B cell (primary cell): Measurements from ENCODE around the gene PLAAT3. TPM values are rescaled to one million over a fixed set of nuclear protein-coding genes. Genes with fewer than 3 reads are reported as not detected.

ENCODE experiments used
- ATAC-seq: fragments of 200-7000 bp; cut with Tn5 transposase; one replicate; pipeline ENCODE4 v1.10.0; 2021; ENCODE audit warnings: low read depth, mild to moderate bottlenecking, moderate number of reproducible peaks, moderate library complexity
- CTCF ChIA-PET: fragments of 350-600 bp; sonication (Branson Sonifier 250); formaldehyde crosslinking; loops from one replicate; lab custom pipeline; 2021; ENCODE audit warnings: antibody characterized with exemption, inconsistent platforms; lab: Charles Lee
- POLR2A ChIA-PET: fragments of 350-600 bp; sonication (Branson Sonifier 250); formaldehyde crosslinking; loops from one replicate; lab custom pipeline; 2021; ENCODE audit warnings: antibody characterized with exemption; lab: Charles Lee
- DNase-seq: peaks from one replicate; pipeline ENCODE4 v3.0.0; 2013
- H2AFZ ChIP-seq: 2 replicates; pipeline ENCODE4 v1.6.1; 2012; ENCODE audit warnings: mild to moderate bottlenecking, low read depth, low read length; ENCODE audit not compliant: insufficient read depth, poor library complexity, severe bottlenecking
- H3K27ac ChIP-seq, 2 donors: 1 replicate in 1 of 2; 2 replicates in 1 of 2; pipeline ENCODE4 v1.5.1; 2012 to 2013; ENCODE audit warnings: low read length in 2 of 2, mild to moderate bottlenecking in 2 of 2, moderate library complexity in 1 of 2
- H3K27me3 ChIP-seq, 4 experiments: fragments of 200-600 bp in 1 of 4; sonication (generic) in 1 of 4; replicated peaks in 1 of 4; 1 replicate in 2 of 4; 2 replicates in 2 of 4; pipeline versions ENCODE4 v1.6.1 to v1.7.0; 2013 to 2016; ENCODE audit warnings: low read length in 3 of 4, mild to moderate bottlenecking in 2 of 4, mixed read lengths in 1 of 4, moderate library complexity in 1 of 4; ENCODE audit not compliant: insufficient read depth in 4 of 4, control insufficient read depth in 3 of 4; ENCODE audit errors: control extremely low read depth in 1 of 4
- H3K36me3 ChIP-seq, 2 experiments: replicated peaks in 1 of 2; 1 replicate in 1 of 2; 2 replicates in 1 of 2; pipeline versions ENCODE4 v1.6.1 to v1.7.1; 2013; ENCODE audit warnings: low read length in 1 of 2; ENCODE audit not compliant: insufficient read depth in 2 of 2, control insufficient read depth in 1 of 2; ENCODE audit errors: control extremely low read depth in 1 of 2, extremely low read depth in 1 of 2
- H3K4me1 ChIP-seq, 2 donors: fragments of 200-600 bp in 1 of 2; sonication (generic) in 1 of 2; 1 replicate in 1 of 2; 2 replicates in 1 of 2; pipeline versions ENCODE4 v1.5.1 to v1.6.1; 2013 to 2017; ENCODE audit warnings: low read length in 2 of 2; ENCODE audit not compliant: control insufficient read depth in 2 of 2, insufficient read depth in 2 of 2
- H3K4me2 ChIP-seq: replicated peaks from 2 replicates; pipeline ENCODE3; 2012; ENCODE audit warnings: mild to moderate bottlenecking, low read depth, low read length; ENCODE audit not compliant: poor library complexity, severe bottlenecking
- H3K4me3 ChIP-seq, 5 experiments: fragments of 200-600 bp in 1 of 5; sonication (generic) in 1 of 5; 1 replicate in 3 of 5; 2 replicates in 2 of 5; pipeline versions ENCODE4 v1.5.1 to v1.7.0; 2011 to 2016; ENCODE audit warnings: low read length in 4 of 5, mild to moderate bottlenecking in 4 of 5, low read depth in 2 of 5, control low read depth in 1 of 5, moderate library complexity in 1 of 5; ENCODE audit not compliant: insufficient read depth in 1 of 5; ENCODE audit errors: control extremely low read depth in 1 of 5, extremely low read depth in 1 of 5
- H3K79me2 ChIP-seq: fragments of 200-600 bp; sonication (generic); one replicate; pipeline ENCODE4 v1.6.0; 2016; ENCODE audit warnings: low read length; ENCODE audit not compliant: control insufficient read depth, insufficient read depth
- H3K9ac ChIP-seq: fragments of 200-600 bp; sonication (generic); 2 replicates; pipeline ENCODE4 v1.6.1; 2017; ENCODE audit warnings: mild to moderate bottlenecking, low read length, moderate library complexity
- H3K9me3 ChIP-seq, 3 donors: one replicate each; pipeline versions ENCODE4 v1.6.1 to v1.7.1; 2013; ENCODE audit warnings: low read length in 2 of 3; ENCODE audit not compliant: control insufficient read depth in 2 of 3, insufficient read depth in 1 of 3; ENCODE audit errors: control extremely low read depth in 1 of 3
- H4K20me1 ChIP-seq: 2 replicates; pipeline ENCODE4 v1.6.0; 2012; ENCODE audit warnings: mild to moderate bottlenecking, low read length; ENCODE audit not compliant: insufficient read depth, control insufficient read depth, poor library complexity, severe bottlenecking
- H3K27ac Mint-ChIP-seq: one replicate; pipeline ENCODE4 v1.8.0; 2021; ENCODE audit warnings: mixed read lengths
- H3K27me3 Mint-ChIP-seq: one replicate; pipeline ENCODE4 v1.8.0; 2021; ENCODE audit warnings: mixed read lengths
- H3K4me1 Mint-ChIP-seq: one replicate; pipeline ENCODE4 v1.8.0; 2021; ENCODE audit warnings: mixed read lengths
- H3K4me3 Mint-ChIP-seq: one replicate; pipeline ENCODE4 v1.8.0; 2021; ENCODE audit warnings: mixed read lengths
- H3K9me3 Mint-ChIP-seq: one replicate; pipeline ENCODE4 v1.8.0; 2022; ENCODE audit warnings: mixed read lengths; ENCODE audit not compliant: insufficient read depth
- EZH2 ChIP-seq: IDR thresholded peaks from 2 replicates; pipeline ENCODE4 v1.6.1; 2012; ENCODE audit warnings: borderline replicate concordance, low read depth, mild to moderate bottlenecking, moderate library complexity, low read length; ENCODE audit not compliant: insufficient read depth, poor library complexity, severe bottlenecking
- WGBS: methylation state at CpG from one replicate; pipeline ENCODE4 v1.1.5; 2013; ENCODE audit warnings: missing lambda C conversion rate; ENCODE audit not compliant: insufficient coverage; 5-methylcytosine and 5-hydroxymethylcytosine counted together
- intact Hi-C: fragments of 100-400 bp; cut with micrococcal nuclease; formaldehyde crosslinking; loops from one replicate; pipeline ENCODE4 v1.10.0; 2022
- polyA plus RNA-seq: library from polyadenylated mRNA; depleted of rRNA; stranded (reverse); fragments of >200 nt; gene quantifications from 2 replicates; pipeline ENCODE4 v1.2.3, GENCODE V29; 2012
- total RNA-seq, 2 donors: library from RNA; stranded (reverse); fragments of 120-200 nt in 1 of 2; gene quantifications; 1 replicate in 1 of 2; 2 replicates in 1 of 2; pipeline versions ENCODE4 v1.2.3 to v1.2.4, GENCODE V29; 2013 to 2022
- TF ChIP-seq, protein P1 (sequence below): fragments of 200-600 bp; IDR thresholded peaks from one replicate; pipeline ENCODE4 v1.8.0; 2022; ENCODE audit warnings: antibody characterized with exemption, mild to moderate bottlenecking

Gene PLAAT3
- total and polyA plus RNA-seq, 2 donors (not counting 1 experiment from before 2014, with no cell fraction given): 2.3 to 3.1 TPM

DNA sequence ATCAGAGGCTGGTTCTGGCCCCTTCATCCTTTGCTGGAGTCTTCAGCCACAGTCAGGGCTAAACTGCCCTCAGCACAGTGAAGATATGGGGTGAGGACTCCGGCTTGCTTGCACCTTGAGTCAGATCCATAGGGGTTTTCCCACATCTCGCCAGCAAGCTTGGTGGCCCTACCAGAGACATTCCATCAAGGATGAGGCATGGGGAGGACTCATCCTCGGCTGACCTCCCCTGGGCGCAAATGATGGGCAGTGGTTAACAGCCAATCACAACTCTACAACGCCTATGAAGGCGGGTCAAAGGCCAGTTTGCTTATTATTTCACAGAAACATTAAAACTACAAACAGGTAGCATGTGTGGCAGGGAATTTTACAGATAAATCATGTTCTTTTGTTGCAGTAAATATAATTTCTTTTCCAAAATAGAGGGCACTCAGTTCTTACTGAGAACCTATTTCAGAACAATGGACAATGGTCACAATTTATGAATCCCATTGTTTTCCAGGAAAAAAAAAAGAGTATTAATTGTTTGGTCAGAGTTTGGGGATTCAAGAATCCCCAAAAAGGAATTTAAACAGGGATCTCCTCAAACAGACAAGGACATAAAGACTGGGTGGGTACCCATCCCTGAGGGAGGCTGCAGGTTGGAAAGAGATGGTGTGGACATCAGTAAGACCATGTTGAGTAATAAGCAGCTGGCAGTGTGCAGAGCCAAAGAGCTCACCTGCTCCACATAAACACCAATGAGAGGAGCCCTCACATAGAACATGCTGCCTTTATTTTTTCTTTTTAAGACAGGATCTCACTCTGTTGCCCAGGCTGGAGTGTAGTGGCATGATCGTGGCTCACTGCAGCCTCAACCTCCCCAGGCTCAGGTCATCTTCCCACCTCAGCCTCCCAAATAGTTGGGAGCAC is 14.8 kb downstream of the PLAAT3 start:
- no peak overlapping the region for H3K4me3 ChIP-seq
- H3K36me3 ChIP-seq: no peaks in the 10 kb centered on the region
- Mint-ChIP-seq H3K27ac (no peak overlapping the region), H3K4me1 (no peaks in the 10 kb centered on the region), H3K9me3 (no peaks in the 10 kb centered on the region), H3K27me3 (peaks cover 4% of the 10 kb centered on the region), H3K4me3 (no peak overlapping the region)
- ChIA-PET POLR2A (no interaction called here), CTCF (no interaction called here)
- no peaks in the 10 kb centered on the region for H3K79me2 ChIP-seq
- no peaks in the 10 kb centered on the region for H4K20me1 ChIP-seq
- intact Hi-C loops: no loop called here
- no peak overlapping the region for H3K4me2 ChIP-seq
- H3K27ac ChIP-seq: no peak overlapping the region
- ATAC-seq: no peak
- TF ChIP-seq, protein P1, sequence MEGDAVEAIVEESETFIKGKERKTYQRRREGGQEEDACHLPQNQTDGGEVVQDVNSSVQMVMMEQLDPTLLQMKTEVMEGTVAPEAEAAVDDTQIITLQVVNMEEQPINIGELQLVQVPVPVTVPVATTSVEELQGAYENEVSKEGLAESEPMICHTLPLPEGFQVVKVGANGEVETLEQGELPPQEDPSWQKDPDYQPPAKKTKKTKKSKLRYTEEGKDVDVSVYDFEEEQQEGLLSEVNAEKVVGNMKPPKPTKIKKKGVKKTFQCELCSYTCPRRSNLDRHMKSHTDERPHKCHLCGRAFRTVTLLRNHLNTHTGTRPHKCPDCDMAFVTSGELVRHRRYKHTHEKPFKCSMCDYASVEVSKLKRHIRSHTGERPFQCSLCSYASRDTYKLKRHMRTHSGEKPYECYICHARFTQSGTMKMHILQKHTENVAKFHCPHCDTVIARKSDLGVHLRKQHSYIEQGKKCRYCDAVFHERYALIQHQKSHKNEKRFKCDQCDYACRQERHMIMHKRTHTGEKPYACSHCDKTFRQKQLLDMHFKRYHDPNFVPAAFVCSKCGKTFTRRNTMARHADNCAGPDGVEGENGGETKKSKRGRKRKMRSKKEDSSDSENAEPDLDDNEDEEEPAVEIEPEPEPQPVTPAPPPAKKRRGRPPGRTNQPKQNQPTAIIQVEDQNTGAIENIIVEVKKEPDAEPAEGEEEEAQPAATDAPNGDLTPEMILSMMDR: no peak
- no peak for TF ChIP-seq EZH2
- WGBS: 91% methylated on average over 5 of the region's 7 CpGs
- H3K9ac ChIP-seq: no peak overlapping the region
- H3K4me1 ChIP-seq: no peaks in the 10 kb centered on the region
- H3K27me3 ChIP-seq: no peaks in the 10 kb centered on the region
- no peak overlapping the region for H2AFZ ChIP-seq
- DNase-seq: no peak
- no peaks in the 10 kb centered on the region for H3K9me3 ChIP-seq

DNA sequence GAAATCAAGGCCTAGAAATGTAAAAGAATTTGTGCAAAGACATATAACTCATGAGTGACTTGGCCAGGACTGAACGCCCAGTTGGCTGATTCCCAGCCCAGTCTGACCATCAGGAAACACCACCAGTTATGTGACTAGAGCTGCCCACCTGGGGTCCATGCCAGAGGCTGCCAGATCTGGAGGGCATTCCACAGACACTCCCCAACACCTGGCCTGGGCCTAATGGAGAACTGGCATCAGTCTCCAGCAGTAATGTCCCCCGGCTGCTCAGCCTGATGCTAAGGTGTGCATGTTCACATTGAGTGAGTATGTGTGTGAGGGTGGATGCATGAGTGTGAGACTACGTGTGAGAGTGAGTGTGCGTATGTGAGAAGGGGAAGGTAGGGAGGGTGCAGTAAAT is 15.7 kb downstream of the PLAAT3 start:
- ChIA-PET POLR2A (no interaction called here), CTCF (no interaction called here)
- H4K20me1 ChIP-seq: no peaks in the 10 kb centered on the region
- no peak overlapping the region for H3K27ac Mint-ChIP-seq
- ATAC-seq: no peak
- H3K4me1 ChIP-seq: no peaks in the 10 kb centered on the region
- intact Hi-C loops: no loop called here
- no peaks in the 10 kb centered on the region for H3K9me3 Mint-ChIP-seq
- H3K27me3 ChIP-seq: no peaks in the 10 kb centered on the region
- no peaks in the 10 kb centered on the region for H3K79me2 ChIP-seq
- H3K27me3 Mint-ChIP-seq: peaks cover 4% of the 10 kb centered on the region
- H3K4me3 ChIP-seq: no peak overlapping the region
- no peak overlapping the region for H3K4me2 ChIP-seq
- no peak overlapping the region for H3K27ac ChIP-seq
- H3K4me3 Mint-ChIP-seq: no peak overlapping the region
- 90% methylated on average over 3 of the region's 4 CpGs for WGBS
- no peaks in the 10 kb centered on the region for H3K36me3 ChIP-seq
- no peaks in the 10 kb centered on the region for H3K4me1 Mint-ChIP-seq
- no peak for DNase-seq
- no peak overlapping the region for H3K9ac ChIP-seq
- no peak for TF ChIP-seq EZH2
- TF ChIP-seq, protein P1: no peak
- H2AFZ ChIP-seq: no peak overlapping the region
- H3K9me3 ChIP-seq: no peaks in the 10 kb centered on the region
